ENCODE results near the gene SMIM32.

The SMIM32 gene

GRCh38 chr5:136192526-136193321 lies at the start of gene SMIM32:
SMIM32 (minus strand) TSS chr5:136193162; CDS start chr5:136192524, 638 bp downstream.
- TF ChIP-seq CTCF (conservative IDR thresholded peaks at IDR 0.05; ENCODE audit: low read depth, low read length) = no peak
- no peak within 1 kb of the TSS for H3K4me2 ChIP-seq

GRCh38 chr5:136242611-136243010 lies 49.6 kb upstream of the SMIM32 start:
- Histone ChIP-seq H3K27me3 (ENCODE audit: insufficient read depth, low read depth) (no peaks in the 10 kb centered on the region), H3K79me2 (ENCODE audit: insufficient read depth, low read depth) (no peaks in the 10 kb centered on the region), H3K4me2 (no peak overlapping the region), H3K9ac (no peak overlapping the region), H3K27ac (no peak overlapping the region), H3K4me1 (ENCODE audit: low read depth, poor library complexity, severe bottlenecking) (no peaks in the 10 kb centered on the region), H2AFZ (ENCODE audit: low read depth) (no peak overlapping the region), H4K20me1 (ENCODE audit: insufficient read depth) (no peaks in the 10 kb centered on the region), H3K36me3 (ENCODE audit: insufficient read depth) (no peaks in the 10 kb centered on the region), H3K4me3 (IDR thresholded peaks at IDR 0.05; ENCODE audit: insufficient read depth, low read depth, low read length) (no peak overlapping the region)
- TF ChIP-seq CTCF (conservative IDR thresholded peaks at IDR 0.05; ENCODE audit: low read depth, low read length) = no peak

More at GRCh38 chr5:136192526-136193321, at the start of gene SMIM32:
- Histone ChIP-seq H4K20me1 (ENCODE audit: insufficient read depth) (no peaks in the 10 kb centered on the region), H3K27ac (no peak within 1 kb of the TSS), H3K79me2 (ENCODE audit: insufficient read depth, low read depth) (no peaks in the 10 kb centered on the region), H3K27me3 (ENCODE audit: insufficient read depth, low read depth) (no peaks in the 10 kb centered on the region), H2AFZ (ENCODE audit: low read depth) (no peak within 1 kb of the TSS), H3K9ac (no peak within 1 kb of the TSS), H3K4me1 (ENCODE audit: low read depth, poor library complexity, severe bottlenecking) (no peaks in the 10 kb centered on the region), H3K36me3 (ENCODE audit: insufficient read depth) (no peaks in the 10 kb centered on the region), H3K4me3 (IDR thresholded peaks at IDR 0.05; ENCODE audit: insufficient read depth, low read depth, low read length) (no peak within 1 kb of the TSS)

- Histone ChIP-seq H3K4me2 (no peak overlapping the region), H3K4me1 (ENCODE audit: low read depth, poor library complexity, severe bottlenecking) (no peaks in the 10 kb centered on the region), H4K20me1 (ENCODE audit: insufficient read depth) (no peaks in the 10 kb centered on the region), H3K27me3 (ENCODE audit: insufficient read depth, low read depth) (no peaks in the 10 kb centered on the region), H3K79me2 (ENCODE audit: insufficient read depth, low read depth) (no peaks in the 10 kb centered on the region), H2AFZ (ENCODE audit: low read depth) (no peak overlapping the region), H3K36me3 (ENCODE audit: insufficient read depth) (no peaks in the 10 kb centered on the region), H3K4me3 (IDR thresholded peaks at IDR 0.05; ENCODE audit: insufficient read depth, low read depth, low read length) (no peak overlapping the region), H3K9ac (no peak overlapping the region), H3K27ac (no peak overlapping the region)
- TF ChIP-seq CTCF (conservative IDR thresholded peaks at IDR 0.05; ENCODE audit: low read depth, low read length) = no peak
Observed at GRCh38 chr5:136242136-136242535, 49.2 kb upstream of the SMIM32 start.

GRCh38 chr5:136240894-136241293 lies 47.9 kb upstream of the SMIM32 start:
- H2AFZ ChIP-seq (ENCODE audit: low read depth) = no peak overlapping the region
- H3K27me3 ChIP-seq (ENCODE audit: insufficient read depth, low read depth) = no peaks in the 10 kb centered on the region
- no peaks in the 10 kb centered on the region for H3K4me1 ChIP-seq (ENCODE audit: low read depth, poor library complexity, severe bottlenecking)
- H3K27ac ChIP-seq = no peak overlapping the region
- no peak overlapping the region for H3K4me3 ChIP-seq (IDR thresholded peaks at IDR 0.05; ENCODE audit: insufficient read depth, low read depth, low read length)
- no peak overlapping the region for H3K4me2 ChIP-seq
- H3K9ac ChIP-seq = no peak overlapping the region
- no peaks in the 10 kb centered on the region for H4K20me1 ChIP-seq (ENCODE audit: insufficient read depth)
- H3K36me3 ChIP-seq (ENCODE audit: insufficient read depth) = no peaks in the 10 kb centered on the region
- H3K79me2 ChIP-seq (ENCODE audit: insufficient read depth, low read depth) = no peaks in the 10 kb centered on the region
- TF ChIP-seq CTCF (conservative IDR thresholded peaks at IDR 0.05; ENCODE audit: low read depth, low read length) = no peak

Measured in KMS-11 (cell line).